ENCODE measurements around the gene MYOG.

Gene MYOG

GRCh38 chr1:203120325-203121153, 34.7 kb upstream of the MYOG start:
- H3K36me3 ChIP-seq (ENCODE audit: insufficient read depth, low read length), result no peaks in the 10 kb centered on the region
- no peak overlapping the region for H3K27ac ChIP-seq
- no peak for DNase-seq (ENCODE audit: low read depth, low spot score)
- H3K4me3 ChIP-seq, result no peak overlapping the region
- TF ChIP-seq POLR2AphosphoS5 (IDR thresholded peaks at IDR 0.05; ENCODE audit: borderline replicate concordance, low read depth, low read length), result no peak
- no peak for TF ChIP-seq EZH2 (IDR thresholded peaks at IDR 0.05)
- no peak for TF ChIP-seq FOXP2 (optimal IDR thresholded peaks at IDR 0.05; ENCODE audit: control extremely low read depth, extremely low read length, insufficient read depth)
- H3K9ac ChIP-seq (ENCODE audit: insufficient read length), result no peak overlapping the region
- H3K9me3 ChIP-seq (ENCODE audit: low read depth, low read length), result no peaks in the 10 kb centered on the region

- no peak overlapping the region for H3K9ac ChIP-seq (ENCODE audit: insufficient read length)
- H3K27ac ChIP-seq, result no peak overlapping the region
- no peaks in the 10 kb centered on the region for H3K9me3 ChIP-seq (ENCODE audit: low read depth, low read length)
- no peak for DNase-seq (ENCODE audit: low read depth, low spot score)
- no peak overlapping the region for H3K4me3 ChIP-seq
- TF ChIP-seq POLR2AphosphoS5 (IDR thresholded peaks at IDR 0.05; ENCODE audit: borderline replicate concordance, low read depth, low read length), result no peak
- no peak for TF ChIP-seq EZH2 (IDR thresholded peaks at IDR 0.05)
- TF ChIP-seq FOXP2 (optimal IDR thresholded peaks at IDR 0.05; ENCODE audit: control extremely low read depth, extremely low read length, insufficient read depth), result no peak
- H3K36me3 ChIP-seq (ENCODE audit: insufficient read depth, low read length), result no peaks in the 10 kb centered on the region
These were observed 32.1 kb upstream of the MYOG start for GRCh38 chr1:203117611-203118575.

- TF ChIP-seq POLR2AphosphoS5 (IDR thresholded peaks at IDR 0.05; ENCODE audit: borderline replicate concordance, low read depth, low read length) (no peak), EZH2 (IDR thresholded peaks at IDR 0.05) (no peak), FOXP2 (optimal IDR thresholded peaks at IDR 0.05; ENCODE audit: control extremely low read depth, extremely low read length, insufficient read depth) (no peak)
- Histone ChIP-seq H3K4me3 (no peak overlapping the region), H3K9me3 (ENCODE audit: low read depth, low read length) (no peaks in the 10 kb centered on the region), H3K9ac (ENCODE audit: insufficient read length) (no peak overlapping the region), H3K36me3 (ENCODE audit: insufficient read depth, low read length) (no peaks in the 10 kb centered on the region), H3K27ac (no peak overlapping the region)
- DNase-seq (ENCODE audit: low read depth, low spot score), result no peak
These were observed 30.4 kb upstream of the MYOG start for GRCh38 chr1:203116091-203116820.

GRCh38 chr1:203114202-203114601, 28.4 kb upstream of the MYOG start:
- no peaks in the 10 kb centered on the region for H3K36me3 ChIP-seq (ENCODE audit: insufficient read depth, low read length)
- no peak overlapping the region for H3K27ac ChIP-seq
- H3K9me3 ChIP-seq (ENCODE audit: low read depth, low read length), result no peaks in the 10 kb centered on the region
- DNase-seq (ENCODE audit: low read depth, low spot score), result no peak
- no peak overlapping the region for H3K9ac ChIP-seq (ENCODE audit: insufficient read length)
- no peak for TF ChIP-seq POLR2AphosphoS5 (IDR thresholded peaks at IDR 0.05; ENCODE audit: borderline replicate concordance, low read depth, low read length)
- TF ChIP-seq EZH2 (IDR thresholded peaks at IDR 0.05), result no peak
- no peak for TF ChIP-seq FOXP2 (optimal IDR thresholded peaks at IDR 0.05; ENCODE audit: control extremely low read depth, extremely low read length, insufficient read depth)
- H3K4me3 ChIP-seq, result no peak overlapping the region

DNA sequence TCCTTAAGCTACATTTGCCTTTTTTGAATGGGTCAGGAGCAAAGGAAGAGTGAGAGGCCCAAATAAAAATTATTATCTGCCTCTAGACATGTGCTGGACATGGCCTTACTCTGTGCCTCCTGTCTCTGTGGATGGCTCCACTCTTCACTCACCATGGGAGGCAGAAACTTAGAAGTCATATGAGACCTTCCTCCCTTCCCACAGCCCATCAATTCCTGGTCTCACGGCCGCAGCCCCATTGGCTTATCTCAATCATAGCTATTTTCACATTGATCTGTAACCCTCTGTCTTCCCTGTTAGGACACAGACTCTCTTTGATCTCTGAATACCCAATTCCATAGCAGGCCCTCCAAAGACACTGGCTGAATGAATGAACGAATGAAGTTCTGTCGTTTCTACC, 27.5 kb upstream of the MYOG start:
- H3K27ac ChIP-seq, result no peak overlapping the region
- no peak for DNase-seq (ENCODE audit: low read depth, low spot score)
- H3K4me3 ChIP-seq, result no peak overlapping the region
- H3K36me3 ChIP-seq (ENCODE audit: insufficient read depth, low read length), result no peaks in the 10 kb centered on the region
- H3K9me3 ChIP-seq (ENCODE audit: low read depth, low read length), result no peaks in the 10 kb centered on the region
- TF ChIP-seq POLR2AphosphoS5 (IDR thresholded peaks at IDR 0.05; ENCODE audit: borderline replicate concordance, low read depth, low read length) (no peak), FOXP2 (optimal IDR thresholded peaks at IDR 0.05; ENCODE audit: control extremely low read depth, extremely low read length, insufficient read depth) (no peak)
- no peak overlapping the region for H3K9ac ChIP-seq (ENCODE audit: insufficient read length)

- Histone ChIP-seq H3K36me3 (ENCODE audit: insufficient read depth, low read length) (no peaks in the 10 kb centered on the region), H3K4me3 (no peak overlapping the region), H3K27ac (no peak overlapping the region), H3K9me3 (ENCODE audit: low read depth, low read length) (no peaks in the 10 kb centered on the region), H3K9ac (ENCODE audit: insufficient read length) (no peak overlapping the region)
- DNase-seq (ENCODE audit: low read depth, low spot score), result no peak
- TF ChIP-seq POLR2AphosphoS5 (IDR thresholded peaks at IDR 0.05; ENCODE audit: borderline replicate concordance, low read depth, low read length) (no peak), EZH2 (IDR thresholded peaks at IDR 0.05) (no peak), FOXP2 (optimal IDR thresholded peaks at IDR 0.05; ENCODE audit: control extremely low read depth, extremely low read length, insufficient read depth) (no peak)
These were observed 26.7 kb upstream of the MYOG start for GRCh38 chr1:203112475-203112874.

- no peaks in the 10 kb centered on the region for H3K36me3 ChIP-seq (ENCODE audit: insufficient read depth, low read length)
- H3K9ac ChIP-seq (ENCODE audit: insufficient read length), result no peak overlapping the region
- no peak overlapping the region for H3K4me3 ChIP-seq
- no peak for DNase-seq (ENCODE audit: low read depth, low spot score)
- peaks cover 5% of the 10 kb centered on the region; the same call in 1 of the 2 replicates for H3K9me3 ChIP-seq (ENCODE audit: low read depth, low read length)
- no peak overlapping the region for H3K27ac ChIP-seq
- TF ChIP-seq FOXP2 (optimal IDR thresholded peaks at IDR 0.05; ENCODE audit: control extremely low read depth, extremely low read length, insufficient read depth) (no peak), POLR2AphosphoS5 (IDR thresholded peaks at IDR 0.05; ENCODE audit: borderline replicate concordance, low read depth, low read length) (no peak), EZH2 (IDR thresholded peaks at IDR 0.05) (no peak)
These were observed 19.1 kb upstream of the MYOG start for GRCh38 chr1:203104789-203105390.

Data from SK-N-MC (cell line).